Natural killer cell (primary cell): ENCODE data around the gene ERBB4. TPM values are rescaled to one million over a fixed set of nuclear protein-coding genes. Genes with fewer than 3 reads are reported as not detected.

Source experiments
- ATAC-seq, 3 donors: fragments of 150-1000 bp in 2 of 3; fragments of 200-7000 bp in 1 of 3; cut with Tn5 transposase; 1 replicate in 1 of 3; 2 replicates in 2 of 3; pipeline ENCODE4 v1.10.0; 2021; ENCODE audit warnings: mild to moderate bottlenecking in 2 of 3, moderate library complexity in 2 of 3
- DNase-seq, 2 donors: peaks; one replicate each; pipeline versions ENCODE4 v3.0.0 to v3.0.0-alpha.2; 2013 to 2021; ENCODE audit warnings: mixed read lengths in 1 of 2
- H3K27ac ChIP-seq: one replicate; pipeline ENCODE4 v1.5.1; 2013; ENCODE audit warnings: mild to moderate bottlenecking, low read length
- H3K27me3 ChIP-seq: one replicate; pipeline ENCODE4 v1.6.1; 2013; ENCODE audit warnings: low read length; ENCODE audit not compliant: control insufficient read depth, insufficient read depth
- H3K36me3 ChIP-seq: one replicate; pipeline ENCODE4 v1.6.1; 2013; ENCODE audit warnings: low read length; ENCODE audit not compliant: control insufficient read depth, insufficient read depth
- H3K4me1 ChIP-seq: one replicate; pipeline ENCODE4 v1.6.1; 2013; ENCODE audit warnings: low read length; ENCODE audit not compliant: control insufficient read depth, insufficient read depth
- H3K4me3 ChIP-seq: one replicate; pipeline ENCODE4 v1.5.1; 2013; ENCODE audit warnings: low read length
- H3K9me3 ChIP-seq: one replicate; pipeline ENCODE4 v1.6.1; 2013; ENCODE audit warnings: low read length; ENCODE audit not compliant: control insufficient read depth, insufficient read depth
- H3K27ac Mint-ChIP-seq, 2 donors: one replicate each; pipeline ENCODE4 v1.8.0; 2022; ENCODE audit warnings: mild to moderate bottlenecking in 2 of 2, mixed read lengths in 2 of 2, moderate library complexity in 1 of 2
- H3K27me3 Mint-ChIP-seq, 2 donors: one replicate each; pipeline ENCODE4 v1.8.0; 2022; ENCODE audit warnings: low read depth in 2 of 2, mixed read lengths in 2 of 2
- H3K36me3 Mint-ChIP-seq: one replicate; pipeline ENCODE4 v1.8.0; 2022; ENCODE audit warnings: mixed read lengths
- H3K4me1 Mint-ChIP-seq, 2 donors: one replicate each; pipeline ENCODE4 v1.8.0; 2022; ENCODE audit warnings: mixed read lengths in 2 of 2
- H3K4me3 Mint-ChIP-seq: one replicate; pipeline ENCODE4 v1.8.0; 2022; ENCODE audit warnings: mild to moderate bottlenecking, moderate library complexity, mixed read lengths
- H3K9me3 Mint-ChIP-seq, 2 donors: one replicate each; pipeline ENCODE4 v1.8.0; 2022; ENCODE audit warnings: mixed read lengths in 2 of 2
- WGBS: methylation state at CpG from one replicate; pipeline ENCODE4 v1.1.7; 2013; ENCODE audit warnings: missing lambda C conversion rate; ENCODE audit not compliant: insufficient coverage; 5-methylcytosine and 5-hydroxymethylcytosine counted together
- intact Hi-C: fragments of 100-400 bp; cut with micrococcal nuclease; formaldehyde crosslinking; loops from one replicate; pipeline ENCODE4 v1.14.2; 2022
- total RNA-seq, 4 donors: library from RNA; stranded (reverse); fragments of 120-200 nt in 1 of 4; gene quantifications; one replicate each; pipeline versions ENCODE4 v1.2.3 to v1.2.4, GENCODE V29; 2013 to 2022
- TF ChIP-seq, protein P1 (sequence below): fragments of 200-600 bp; IDR thresholded peaks from one replicate; pipeline ENCODE4 v1.8.0; 2022; ENCODE audit warnings: antibody characterized with exemption

ERBB4 gene
- total RNA-seq, 3 donors from 2014 or later (not counting 1 experiment from before 2014, with no cell fraction given): 0.08 TPM; not detected in 2

DNA sequence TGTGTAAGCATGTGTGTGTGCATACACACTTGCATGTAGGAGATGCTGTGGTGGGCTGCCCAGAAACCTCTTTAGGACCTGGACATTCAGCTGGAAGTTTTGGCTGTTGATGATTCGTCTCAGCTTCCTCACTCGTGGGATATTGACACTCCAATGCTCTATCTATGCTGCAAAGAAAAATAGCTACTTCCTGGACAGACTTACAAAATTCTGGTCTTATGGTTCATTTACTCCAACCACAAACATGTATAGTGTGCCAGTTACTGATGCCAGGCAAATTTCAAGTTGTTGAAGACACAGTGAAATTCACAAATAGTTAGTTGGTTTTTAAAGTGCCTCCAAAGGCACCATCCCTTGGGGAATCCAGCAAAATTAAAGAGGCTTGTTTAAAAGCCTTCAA is 1099.6 kb downstream of the ERBB4 start:
- Histone ChIP-seq H3K36me3 (no peaks in the 10 kb centered on the region), H3K9me3 (no peaks in the 10 kb centered on the region), H3K27ac (no peak overlapping the region), H3K27me3 (no peaks in the 10 kb centered on the region), H3K4me3 (no peak overlapping the region), H3K4me1 (no peaks in the 10 kb centered on the region)
- TF ChIP-seq, protein P1, sequence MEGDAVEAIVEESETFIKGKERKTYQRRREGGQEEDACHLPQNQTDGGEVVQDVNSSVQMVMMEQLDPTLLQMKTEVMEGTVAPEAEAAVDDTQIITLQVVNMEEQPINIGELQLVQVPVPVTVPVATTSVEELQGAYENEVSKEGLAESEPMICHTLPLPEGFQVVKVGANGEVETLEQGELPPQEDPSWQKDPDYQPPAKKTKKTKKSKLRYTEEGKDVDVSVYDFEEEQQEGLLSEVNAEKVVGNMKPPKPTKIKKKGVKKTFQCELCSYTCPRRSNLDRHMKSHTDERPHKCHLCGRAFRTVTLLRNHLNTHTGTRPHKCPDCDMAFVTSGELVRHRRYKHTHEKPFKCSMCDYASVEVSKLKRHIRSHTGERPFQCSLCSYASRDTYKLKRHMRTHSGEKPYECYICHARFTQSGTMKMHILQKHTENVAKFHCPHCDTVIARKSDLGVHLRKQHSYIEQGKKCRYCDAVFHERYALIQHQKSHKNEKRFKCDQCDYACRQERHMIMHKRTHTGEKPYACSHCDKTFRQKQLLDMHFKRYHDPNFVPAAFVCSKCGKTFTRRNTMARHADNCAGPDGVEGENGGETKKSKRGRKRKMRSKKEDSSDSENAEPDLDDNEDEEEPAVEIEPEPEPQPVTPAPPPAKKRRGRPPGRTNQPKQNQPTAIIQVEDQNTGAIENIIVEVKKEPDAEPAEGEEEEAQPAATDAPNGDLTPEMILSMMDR: no peak
- Mint-ChIP-seq H3K27ac (no peak overlapping the region), H3K4me3 (no peak overlapping the region), H3K4me1 (no peaks in the 10 kb centered on the region), H3K36me3 (no peaks in the 10 kb centered on the region), H3K27me3 (no peaks in the 10 kb centered on the region), H3K9me3 (no peaks in the 10 kb centered on the region)
- intact Hi-C loops: no loop called here
- no peak for DNase-seq
- 47% methylated on average over 2 of the region's 2 CpGs for WGBS
- no peak for ATAC-seq

DNA sequence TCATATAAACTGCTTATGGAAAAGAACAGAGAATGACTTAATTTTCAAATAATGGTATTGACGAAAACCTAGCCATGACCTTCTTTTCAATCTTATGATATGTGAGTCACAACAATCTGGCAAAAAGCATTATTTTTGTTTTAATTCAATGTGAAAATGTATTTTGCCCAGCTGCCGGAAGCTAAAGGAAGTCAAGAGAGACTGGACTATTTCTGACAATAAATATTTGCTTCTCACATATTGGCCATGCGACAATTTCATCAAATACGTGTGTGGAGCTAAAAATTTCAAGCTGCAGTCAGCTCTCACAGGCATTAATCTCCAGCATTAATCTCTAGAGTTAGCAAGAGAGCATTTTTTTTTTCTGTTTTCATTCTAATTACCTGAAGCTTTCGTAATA is 1101.2 kb downstream of the ERBB4 start:
- no peaks in the 10 kb centered on the region for H3K9me3 ChIP-seq
- intact Hi-C loops: no loop called here
- H3K27me3 ChIP-seq: no peaks in the 10 kb centered on the region
- Mint-ChIP-seq H3K4me3 (no peak overlapping the region), H3K9me3 (peaks cover 0 to 3% of the 10 kb centered on the region in 2 donors), H3K27ac (no peak overlapping the region), H3K36me3 (no peaks in the 10 kb centered on the region), H3K4me1 (no peaks in the 10 kb centered on the region), H3K27me3 (no peaks in the 10 kb centered on the region)
- DNase-seq (no peak), ATAC-seq (no peak)
- no peaks in the 10 kb centered on the region for H3K4me1 ChIP-seq
- TF ChIP-seq, protein P1: no peak
- H3K27ac ChIP-seq: no peak overlapping the region
- H3K36me3 ChIP-seq: no peaks in the 10 kb centered on the region
- 88% methylated on average over 4 of the region's 5 CpGs for WGBS
- no peak overlapping the region for H3K4me3 ChIP-seq

DNA sequence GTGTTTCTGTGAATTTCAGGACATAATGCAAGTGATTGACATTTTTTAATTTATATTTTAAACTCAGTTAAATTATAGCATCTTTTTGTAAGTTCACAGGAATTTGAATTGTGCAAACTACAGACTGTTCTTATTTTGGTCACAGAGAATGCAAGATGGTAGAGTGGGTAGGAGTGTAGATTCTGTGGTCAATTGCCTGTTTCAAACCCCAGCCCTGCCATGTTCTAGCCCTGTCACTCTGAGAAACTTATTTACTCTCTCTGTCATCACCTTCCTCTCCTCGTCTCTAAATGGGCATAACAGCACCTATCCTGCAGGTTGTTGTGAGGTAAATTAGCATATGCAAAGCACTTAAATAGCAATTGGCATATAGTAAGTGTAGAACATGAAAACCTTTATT is 1102.4 kb downstream of the ERBB4 start:
- Mint-ChIP-seq H3K36me3 (no peaks in the 10 kb centered on the region), H3K9me3 (peaks cover 0 to 3% of the 10 kb centered on the region in 2 donors), H3K4me3 (no peak overlapping the region), H3K27ac (no peak overlapping the region), H3K4me1 (no peaks in the 10 kb centered on the region), H3K27me3 (no peaks in the 10 kb centered on the region)
- Histone ChIP-seq H3K4me3 (no peak overlapping the region), H3K27me3 (no peaks in the 10 kb centered on the region), H3K27ac (no peak overlapping the region), H3K36me3 (no peaks in the 10 kb centered on the region), H3K4me1 (no peaks in the 10 kb centered on the region), H3K9me3 (no peaks in the 10 kb centered on the region)
- no peak for DNase-seq
- intact Hi-C loops: no loop called here
- no peak for ATAC-seq
- WGBS: no CpG with 5 or more reads among the region's 1 CpG
- TF ChIP-seq, protein P1: no peak

DNA sequence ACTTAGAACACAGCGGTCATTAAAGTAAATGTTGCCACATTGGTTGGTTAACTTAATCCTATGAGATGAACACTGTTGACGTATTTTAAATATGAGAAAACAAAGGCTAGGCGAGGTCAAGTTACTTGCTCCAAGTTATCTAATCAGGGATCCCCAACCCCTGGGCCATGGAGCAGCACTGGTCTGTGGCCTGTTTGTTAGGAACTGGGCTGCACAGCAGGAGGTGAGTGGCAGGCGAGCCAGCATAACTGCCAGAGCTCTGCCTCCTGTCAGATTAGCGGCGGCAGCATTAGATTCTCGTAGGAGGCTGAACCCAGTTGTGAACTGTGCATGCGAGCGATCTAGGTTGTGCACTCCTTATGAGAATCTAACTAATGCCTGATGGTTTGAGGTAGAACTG is 1103.3 kb downstream of the ERBB4 start:
- H3K27me3 Mint-ChIP-seq: no peaks in the 10 kb centered on the region
- no peak overlapping the region for H3K27ac Mint-ChIP-seq
- no peaks in the 10 kb centered on the region for H3K36me3 Mint-ChIP-seq
- no peak overlapping the region for H3K4me3 ChIP-seq
- H3K4me1 Mint-ChIP-seq: no peaks in the 10 kb centered on the region
- H3K9me3 ChIP-seq: no peaks in the 10 kb centered on the region
- H3K4me1 ChIP-seq: no peaks in the 10 kb centered on the region
- 93% methylated on average over 9 of the region's 9 CpGs for WGBS
- intact Hi-C loops: no loop called here
- DNase-seq (no peak), ATAC-seq (no peak)
- peaks cover 0 to 3% of the 10 kb centered on the region in 2 donors for H3K9me3 Mint-ChIP-seq
- no peaks in the 10 kb centered on the region for H3K27me3 ChIP-seq
- no peak overlapping the region for H3K27ac ChIP-seq
- H3K4me3 Mint-ChIP-seq: no peak overlapping the region
- TF ChIP-seq, protein P1: no peak
- H3K36me3 ChIP-seq: no peaks in the 10 kb centered on the region
